ENCODE results near the gene CCBE1.
"Not testable (repeated sequence)": the region's sequence is repeated elsewhere in the genome, so short reads cannot be mapped to it uniquely, and the experiment has no call there.

CCBE1 gene

DNA sequence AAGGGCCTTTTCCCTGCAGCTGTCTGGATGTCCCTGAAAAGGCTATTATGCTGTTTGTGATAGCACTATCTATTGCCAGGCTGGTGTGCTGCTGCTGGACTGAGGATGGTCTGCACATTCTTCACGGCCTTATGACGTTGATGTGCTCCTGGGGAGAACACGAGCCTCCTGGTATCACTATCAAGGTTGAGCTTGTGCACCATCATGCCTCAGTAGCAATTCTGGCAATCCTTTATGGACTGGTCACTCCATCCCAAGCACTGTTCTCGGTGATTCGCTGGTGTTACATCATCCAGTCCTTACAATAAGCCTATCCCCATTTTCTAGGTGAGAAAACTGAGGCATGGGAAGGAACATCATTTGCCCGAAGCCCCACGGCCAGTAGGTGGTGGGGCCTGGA is 18.2 kb upstream of the CCBE1 start:
- peak; percentile 52 for DNase-seq (ENCODE audit: low read depth)

DNA sequence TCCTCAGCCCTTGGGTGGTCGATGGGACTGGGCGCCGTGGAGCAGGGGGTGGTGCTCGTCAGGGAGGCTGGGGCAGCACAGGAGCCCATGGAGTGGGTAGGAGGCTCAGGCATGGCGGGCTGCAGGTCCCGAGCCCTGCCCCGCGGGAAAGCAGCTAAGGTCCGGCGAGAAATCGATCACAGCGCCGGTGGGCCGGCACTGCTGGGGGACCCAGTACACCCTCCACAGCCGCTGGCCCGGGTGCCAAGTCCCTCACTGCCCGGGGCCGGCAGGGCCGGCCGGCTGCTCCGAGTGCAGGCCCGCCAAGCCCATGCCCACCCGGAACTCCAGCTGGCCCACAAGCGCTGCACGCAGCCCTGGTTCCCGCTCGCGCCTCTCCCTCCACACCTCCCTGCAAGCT is 16.9 kb upstream of the CCBE1 start:
- DNase-seq (ENCODE audit: low read depth): not testable (repeated sequence)

DNA sequence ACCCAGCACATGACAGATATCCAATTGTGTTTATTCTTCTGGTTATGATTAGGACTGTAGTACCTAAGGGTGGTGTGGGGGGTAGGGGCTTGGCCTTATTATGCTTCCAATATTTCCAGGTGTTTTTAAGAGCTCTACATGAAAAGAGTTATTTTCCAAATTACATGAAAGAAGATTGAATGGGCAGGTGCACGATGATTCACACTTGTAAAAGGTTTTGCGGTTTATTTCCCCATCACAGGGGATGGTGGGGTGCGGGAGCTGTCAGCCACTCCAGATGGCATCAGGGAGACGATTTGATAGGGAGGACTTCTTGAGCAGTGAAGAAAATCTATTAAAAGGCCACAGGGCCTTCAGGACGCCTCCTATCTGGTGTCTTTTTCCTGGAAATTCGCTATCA is 15.1 kb upstream of the CCBE1 start:
- no peak for DNase-seq (ENCODE audit: low read depth)

DNA sequence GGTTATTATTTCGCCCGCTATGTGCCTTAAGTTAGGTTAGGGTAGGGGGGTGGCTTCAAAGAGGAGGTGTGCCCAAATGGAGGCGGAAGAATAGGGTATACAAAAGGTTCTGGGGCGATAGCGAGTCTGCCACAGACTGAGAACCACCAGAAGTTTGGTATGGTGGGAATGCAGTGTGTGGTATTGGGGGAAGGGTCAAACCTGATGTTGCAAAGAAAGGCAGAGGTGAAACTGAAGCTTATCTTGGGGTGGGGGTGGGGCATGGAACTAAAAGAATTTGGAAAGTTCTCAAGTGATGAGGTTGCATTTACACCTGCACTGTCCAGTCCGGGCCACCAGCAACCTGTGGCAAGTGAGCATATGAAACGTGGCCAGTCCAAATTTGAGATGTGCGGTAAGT is 11.8 kb upstream of the CCBE1 start:
- no peak for DNase-seq (ENCODE audit: low read depth)

DNA sequence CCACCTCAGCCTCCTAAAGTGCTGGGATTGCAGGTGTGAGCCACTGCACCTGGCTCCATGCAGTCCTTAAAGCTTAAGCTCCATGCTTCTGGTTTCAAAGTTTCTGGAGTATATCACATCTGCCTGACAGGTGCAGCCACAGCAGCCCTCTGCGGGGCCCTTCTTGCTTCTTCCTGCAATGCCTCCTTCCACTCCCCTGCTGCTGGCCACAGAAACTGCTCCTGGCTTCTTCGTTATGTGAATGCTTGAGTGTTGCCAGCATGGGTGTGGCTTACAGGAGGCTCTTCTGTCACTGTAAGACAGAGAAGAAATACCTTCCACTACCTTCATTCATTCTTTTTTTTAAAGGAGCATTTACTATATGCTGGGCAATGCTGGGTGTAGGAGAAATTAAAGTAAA is 10.1 kb upstream of the CCBE1 start:
- no peak for DNase-seq (ENCODE audit: low read depth)

DNA sequence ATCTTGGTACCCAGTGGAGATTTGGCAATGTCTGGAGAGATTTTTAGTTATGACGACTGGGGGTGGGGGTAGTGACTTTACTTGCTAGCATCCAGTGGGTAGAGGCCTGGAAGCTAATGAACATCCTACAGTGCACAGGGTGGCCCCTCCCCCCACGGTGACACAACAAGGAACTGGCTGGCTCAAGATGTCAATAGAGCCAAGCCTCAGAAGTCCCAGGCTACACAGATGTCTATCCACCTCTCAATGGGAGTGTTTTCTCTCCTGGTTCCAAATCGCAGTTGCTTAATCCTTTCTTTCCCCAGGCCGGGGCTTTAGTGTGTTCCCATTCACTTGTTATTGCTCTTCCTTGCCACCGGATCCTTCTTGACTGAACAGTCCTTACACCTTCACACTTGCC is 9.3 kb upstream of the CCBE1 start:
- DNase-seq (ENCODE audit: low read depth): no peak

DNA sequence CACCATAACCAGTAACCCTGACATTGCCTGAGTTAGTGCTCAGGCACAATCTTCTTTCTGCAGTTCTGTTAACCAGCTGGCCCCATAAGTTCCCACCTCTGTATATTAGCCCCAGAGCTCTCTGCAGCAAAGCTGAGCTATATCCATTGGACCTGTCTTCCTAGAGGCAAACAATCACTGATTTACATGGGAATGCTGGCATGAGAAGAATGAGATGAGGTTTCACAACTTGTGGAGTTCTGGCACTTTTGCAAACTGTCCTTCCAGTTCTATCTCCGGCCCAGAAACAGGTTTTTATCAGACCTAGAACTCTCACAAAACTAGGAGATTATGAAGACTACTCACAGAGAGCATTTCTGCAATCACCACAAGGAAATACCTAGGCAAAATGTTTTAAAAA is 7.9 kb upstream of the CCBE1 start:
- no peak for DNase-seq (ENCODE audit: low read depth)

DNA sequence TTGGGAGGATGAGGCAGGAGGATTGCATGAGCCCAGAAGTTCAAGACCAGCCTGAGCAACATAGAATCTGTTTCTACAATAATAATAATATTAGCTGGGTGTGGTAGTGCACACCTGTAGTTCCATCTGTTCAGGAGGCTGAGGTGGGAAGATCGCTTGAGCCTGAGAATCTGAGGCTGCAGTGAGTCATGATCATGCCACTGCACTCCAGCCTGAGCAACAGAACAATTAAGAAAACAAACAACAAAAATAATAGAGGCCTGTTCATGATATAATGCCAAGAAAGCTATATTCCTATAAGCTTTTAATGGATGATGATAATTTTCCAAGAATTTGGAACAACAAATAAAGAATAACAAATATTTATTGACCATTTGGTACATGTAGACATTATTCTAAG is 6.9 kb upstream of the CCBE1 start:
- DNase-seq (ENCODE audit: low read depth): no peak

DNA sequence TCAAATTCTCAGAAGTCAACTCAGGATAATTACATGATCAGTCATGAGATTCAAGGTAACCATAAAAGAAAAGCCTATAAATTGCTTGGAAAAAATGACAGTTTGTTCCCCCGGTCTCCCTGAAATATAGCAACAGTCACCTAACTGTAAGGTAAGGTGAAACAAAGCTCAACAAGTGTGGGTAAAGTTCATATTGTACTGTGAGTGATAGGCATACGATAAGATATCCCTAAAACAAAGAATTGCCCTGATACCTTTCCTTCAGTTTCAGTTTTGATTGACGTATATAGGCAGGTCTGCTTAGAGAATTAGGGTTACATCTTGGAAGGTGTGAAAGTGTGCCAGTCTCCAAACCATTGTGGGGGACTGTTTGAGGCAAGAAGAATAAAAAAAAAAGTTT is 4.0 kb upstream of the CCBE1 start:
- no peak for DNase-seq (ENCODE audit: low read depth)

DNA sequence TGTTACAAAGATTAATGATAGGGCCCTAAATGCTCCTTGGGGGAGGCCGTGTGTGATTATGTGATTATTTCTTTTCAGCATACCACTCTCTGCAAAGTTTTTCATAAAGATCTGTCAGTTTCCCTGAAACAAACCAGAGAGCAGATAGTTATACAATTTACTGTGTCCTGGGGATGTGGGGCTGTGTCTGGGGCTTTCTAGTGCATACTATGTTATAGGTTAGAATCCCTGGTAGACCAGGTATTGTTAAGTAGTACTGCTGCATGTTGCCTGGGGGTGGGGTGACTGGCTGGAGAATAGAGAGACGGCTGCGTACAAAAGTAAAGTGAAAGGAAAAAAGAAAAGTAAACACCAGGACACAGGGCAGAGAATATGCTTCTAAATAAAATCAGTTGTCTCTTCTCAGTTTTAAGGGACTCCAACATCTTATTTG is 3.3 kb upstream of the CCBE1 start:
- no peak for DNase-seq (ENCODE audit: low read depth)

DNA sequence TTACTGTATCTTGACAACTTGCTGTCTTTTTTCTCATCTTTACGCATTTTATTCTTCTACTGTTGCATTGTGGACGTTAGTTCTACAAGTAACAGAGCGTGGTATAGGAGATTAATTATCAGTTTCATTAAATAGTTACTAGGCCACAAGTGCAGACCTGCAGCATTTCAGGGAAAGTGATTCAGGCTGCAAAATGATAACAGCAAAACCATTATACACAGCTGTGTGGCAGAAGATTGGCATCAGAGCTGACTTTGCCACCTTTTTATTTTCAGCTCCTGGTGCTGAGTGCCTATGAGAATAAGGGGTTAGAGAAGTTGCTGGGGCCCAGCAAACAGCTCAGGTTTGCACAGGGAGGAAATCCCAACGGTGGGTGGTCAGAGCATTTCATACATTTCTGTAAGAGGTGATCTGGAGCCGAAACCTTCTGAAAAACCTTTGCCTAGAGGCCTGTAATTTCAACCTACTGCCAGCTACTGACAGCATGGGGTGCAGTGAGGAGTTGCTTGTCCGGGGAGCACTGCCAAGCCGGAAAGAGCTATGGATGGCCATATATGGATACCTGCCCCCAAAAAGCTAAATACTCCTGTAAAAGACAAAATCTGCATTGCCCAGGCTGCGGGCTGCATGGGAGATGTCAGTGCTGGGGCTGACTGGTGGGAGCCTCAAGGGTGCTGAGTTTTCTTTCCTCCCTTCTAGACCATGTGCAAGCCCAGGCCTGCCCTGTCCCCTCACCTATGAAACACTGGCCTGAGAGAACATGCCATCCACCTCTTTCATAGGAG is 2.7 kb upstream of the CCBE1 start:
- DNase-seq (ENCODE audit: low read depth): no peak

DNA sequence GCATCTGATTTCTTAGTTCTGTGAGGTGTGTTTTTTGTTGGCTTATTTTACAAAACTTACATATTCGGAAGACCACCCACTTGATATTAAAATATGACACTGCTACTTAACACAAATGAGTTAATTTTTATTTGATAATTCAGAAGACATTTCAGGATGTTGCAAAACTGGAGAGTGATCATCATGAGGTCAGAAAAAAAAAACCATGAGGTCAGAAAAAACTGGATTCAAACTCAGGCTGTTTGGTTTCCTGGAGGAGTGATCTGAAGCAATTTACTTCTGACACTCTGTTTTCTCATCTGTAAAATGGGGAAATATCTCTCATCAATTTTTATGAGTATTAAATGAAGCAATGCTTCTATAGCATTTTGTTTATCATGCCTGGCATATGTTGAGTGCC is 1.8 kb upstream of the CCBE1 start:
- DNase-seq (ENCODE audit: low read depth): no peak

DNA sequence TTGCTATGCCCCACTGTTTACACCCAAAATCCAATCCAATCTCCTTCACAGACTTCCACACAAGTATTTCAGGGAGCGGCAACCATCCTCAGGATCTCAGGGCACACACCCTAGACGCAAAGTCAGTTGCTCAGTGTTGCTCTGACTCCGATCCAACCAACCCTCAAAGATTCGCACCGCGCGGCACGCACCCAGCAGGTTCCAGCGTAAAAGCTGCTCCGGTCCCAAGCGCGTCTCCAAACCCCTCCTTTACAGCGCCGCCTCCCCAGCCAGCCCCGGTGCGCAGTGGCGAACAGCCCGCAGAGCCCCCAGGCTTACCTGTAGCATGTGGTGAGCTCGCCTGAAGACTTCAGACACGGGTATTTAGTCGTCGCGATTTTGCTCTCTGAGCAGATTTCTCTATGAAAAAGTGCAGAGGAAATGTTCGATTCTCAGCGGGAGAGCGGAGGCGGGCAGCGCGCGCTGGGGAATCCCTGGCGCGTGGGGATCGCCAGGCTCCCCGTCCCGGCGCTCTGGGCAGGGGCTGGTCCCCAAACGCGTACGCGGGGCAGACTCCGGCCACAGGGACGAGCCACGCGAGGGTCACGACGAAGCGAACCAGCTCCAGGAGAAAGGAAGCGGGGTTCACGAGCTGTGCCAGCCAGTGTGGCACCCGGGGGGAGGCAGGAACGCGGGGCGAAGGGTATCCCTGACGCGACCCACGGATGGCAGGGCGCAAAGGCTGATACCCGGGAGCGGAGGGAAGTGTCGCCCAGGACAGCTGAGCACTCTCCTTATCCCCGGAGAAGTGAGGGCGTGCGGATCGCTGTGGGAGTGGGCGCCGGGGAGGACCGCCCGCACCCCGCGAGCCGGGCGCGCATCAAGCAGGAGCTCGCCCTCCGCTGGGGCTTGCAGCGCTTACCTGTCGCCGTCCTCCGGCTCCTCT is 650 bp downstream of the CCBE1 start:
- DNase-seq (ENCODE audit: low read depth): peak; percentile 76

DNA sequence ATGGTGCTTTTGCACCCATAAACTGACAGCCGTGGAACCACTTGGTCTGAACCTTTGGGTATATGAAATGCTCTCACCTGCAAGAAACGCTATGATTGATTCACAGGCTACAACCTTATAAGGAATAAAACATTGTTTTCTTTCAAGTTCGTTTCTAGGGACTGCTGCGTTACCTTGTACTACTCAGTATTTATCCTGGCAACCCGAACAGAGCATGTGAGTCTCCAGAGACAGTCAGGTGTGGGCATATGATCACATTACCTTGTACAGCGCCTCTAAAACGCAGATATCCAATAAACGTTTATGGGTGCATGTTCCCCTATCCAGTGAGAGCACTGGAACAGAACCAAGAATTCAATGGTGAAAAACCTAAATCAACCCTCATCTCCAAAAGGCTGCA is 1.7 kb downstream of the CCBE1 start:
- DNase-seq (ENCODE audit: low read depth): no peak

DNA sequence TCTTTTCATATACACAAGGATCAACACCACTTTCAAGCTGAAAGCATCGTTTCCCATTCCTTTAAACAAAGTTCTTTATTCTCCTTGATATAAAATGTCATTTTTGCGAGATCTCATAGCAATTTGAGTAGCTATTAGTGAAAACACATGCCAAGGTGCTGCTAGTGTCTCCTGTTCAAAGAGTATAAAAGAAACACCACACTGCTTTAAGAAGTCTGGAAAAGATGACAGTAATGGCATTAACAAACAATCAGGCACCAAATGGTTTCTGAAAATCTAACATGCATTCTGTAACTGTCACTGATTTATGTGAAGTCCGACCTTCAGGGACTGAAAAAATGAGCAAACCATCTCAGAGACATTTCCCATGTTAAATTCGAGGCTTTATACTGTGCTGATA is 2.4 kb downstream of the CCBE1 start:
- no peak for DNase-seq (ENCODE audit: low read depth)

DNA sequence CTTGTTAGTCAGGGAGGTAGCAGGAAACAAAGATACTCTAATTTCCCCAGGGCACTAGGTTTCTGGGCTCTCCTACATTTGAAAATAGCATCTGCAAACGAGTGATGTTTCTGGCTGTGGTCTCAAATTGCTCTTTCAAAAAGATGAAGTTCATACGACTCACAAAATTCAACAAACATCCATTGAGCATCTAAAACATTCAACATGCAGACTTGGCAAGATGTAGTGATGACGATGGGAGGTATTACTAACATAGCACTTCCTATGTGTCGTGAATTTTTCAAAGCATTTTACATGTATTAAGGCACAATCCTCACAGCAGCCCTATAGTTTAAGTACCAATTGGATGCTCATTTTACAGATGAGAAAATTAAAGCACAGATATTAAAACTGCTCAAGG is 5.2 kb downstream of the CCBE1 start:
- DNase-seq (ENCODE audit: low read depth): peak; percentile 75

DNA sequence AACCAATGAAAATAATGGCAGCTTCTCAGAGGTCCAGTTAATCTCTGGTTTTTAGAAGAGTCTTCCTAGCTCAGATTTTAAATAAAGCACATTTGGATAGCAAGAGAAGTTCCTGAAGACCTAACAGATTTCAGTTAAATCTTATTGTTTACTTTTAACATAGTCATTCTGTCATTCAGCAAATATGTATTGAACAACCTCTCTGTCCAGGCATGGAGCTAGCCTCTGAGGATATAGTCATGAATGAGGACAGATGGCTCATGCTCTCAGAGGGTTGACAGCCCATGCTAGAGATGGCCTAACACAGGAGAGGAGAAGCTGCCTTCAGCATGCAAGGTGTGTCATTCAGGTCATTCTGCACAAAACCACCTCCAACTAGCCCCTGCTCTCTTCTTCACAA is 6.2 kb downstream of the CCBE1 start:
- peak; percentile 94 for DNase-seq (ENCODE audit: low read depth)

DNA sequence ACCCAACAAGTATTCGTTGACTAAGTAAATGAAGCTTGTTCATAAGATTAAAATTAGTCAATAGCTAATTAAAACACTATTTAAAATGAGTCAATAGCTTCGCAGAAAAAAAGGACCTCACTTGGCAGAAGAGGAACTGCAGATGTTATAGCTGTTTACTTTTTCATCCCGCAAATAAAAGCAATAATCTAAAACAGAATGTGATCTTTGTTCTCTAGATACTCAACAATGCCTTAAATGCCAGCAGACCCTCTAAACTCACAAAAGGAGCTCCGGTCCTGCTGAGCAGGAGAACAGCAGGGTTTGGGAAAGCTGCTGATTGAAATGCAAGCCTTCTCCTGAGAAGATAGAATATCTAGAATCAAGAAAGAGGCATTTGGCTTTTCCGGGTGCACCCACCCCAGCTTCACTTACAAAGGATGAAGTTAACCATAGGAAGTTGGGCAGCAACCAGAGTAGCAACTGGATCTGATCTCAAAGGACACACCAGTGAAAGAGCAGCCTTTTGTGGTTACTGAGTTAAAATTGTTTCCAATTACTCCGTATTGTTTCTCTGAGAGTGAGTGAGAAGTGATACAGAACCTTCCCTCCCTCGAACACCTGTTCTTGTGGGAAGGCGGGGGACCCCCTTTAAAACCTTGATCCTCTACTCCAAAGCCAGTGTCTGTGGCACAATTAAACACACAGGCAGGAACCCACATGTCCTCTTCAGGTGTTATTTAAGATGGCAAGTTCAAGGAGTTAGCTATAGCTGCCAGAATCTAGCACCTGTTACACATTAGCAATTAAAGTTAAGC is 6.8 kb downstream of the CCBE1 start:
- DNase-seq (ENCODE audit: low read depth): no peak

DNA sequence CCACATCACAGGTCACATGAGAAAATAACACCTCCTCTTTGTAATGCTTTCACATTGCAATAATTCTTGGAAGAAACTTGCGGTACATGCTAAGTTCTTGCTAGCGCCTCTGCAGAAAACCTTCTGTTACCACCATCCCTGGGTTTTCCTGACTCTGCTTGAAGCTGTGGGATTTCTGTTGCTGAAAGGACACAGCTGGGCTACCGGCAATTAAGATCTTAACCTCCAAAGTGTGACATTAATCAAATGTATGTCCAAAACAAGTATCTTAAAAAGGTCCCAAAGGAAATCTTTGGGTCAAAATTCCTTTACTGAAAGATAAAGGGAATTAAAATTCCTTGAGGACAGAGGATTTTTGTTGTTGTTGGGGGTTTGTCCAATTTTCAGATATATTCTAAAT is 7.5 kb downstream of the CCBE1 start:
- DNase-seq (ENCODE audit: low read depth): no peak

DNA sequence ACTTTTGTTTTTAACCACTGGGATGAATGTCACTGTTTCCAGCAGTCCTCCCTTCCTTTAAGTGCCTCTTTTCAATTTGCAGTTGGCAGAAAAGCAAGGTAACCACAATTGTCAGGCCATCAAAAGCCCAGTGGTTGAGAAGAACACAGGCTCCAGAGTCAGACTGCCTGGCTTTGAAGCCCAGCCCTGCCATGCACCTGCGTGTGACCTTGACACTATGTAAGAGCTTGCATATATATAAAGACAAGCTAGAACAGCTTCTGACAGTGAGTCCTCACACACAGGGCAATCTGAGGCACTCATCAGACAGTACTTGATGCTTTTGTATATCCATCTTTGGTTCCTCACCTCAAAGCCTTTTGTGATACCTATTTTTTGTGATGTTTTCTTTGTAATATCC is 11.0 kb downstream of the CCBE1 start:
- DNase-seq (ENCODE audit: low read depth): no peak

DNA sequence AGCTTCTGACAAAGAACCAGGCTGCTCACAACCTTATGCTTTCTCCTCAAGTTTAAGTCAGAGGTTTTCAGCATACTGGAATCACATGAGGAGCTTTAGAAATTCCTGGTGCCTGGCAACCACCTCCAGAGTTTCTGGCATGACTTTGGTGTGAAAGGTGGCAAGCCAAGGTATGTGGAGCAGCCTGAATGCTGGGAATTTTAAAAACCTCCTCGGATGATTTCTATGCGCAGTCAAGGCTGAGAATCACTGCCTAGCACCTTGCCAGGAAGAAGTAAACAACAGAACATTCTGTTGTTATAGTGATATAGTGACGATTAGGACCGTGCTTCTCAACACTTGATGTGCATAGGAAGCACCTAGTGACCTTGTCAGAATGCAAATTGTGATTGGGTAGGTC is 11.7 kb downstream of the CCBE1 start:
- DNase-seq (ENCODE audit: low read depth): no peak

DNA sequence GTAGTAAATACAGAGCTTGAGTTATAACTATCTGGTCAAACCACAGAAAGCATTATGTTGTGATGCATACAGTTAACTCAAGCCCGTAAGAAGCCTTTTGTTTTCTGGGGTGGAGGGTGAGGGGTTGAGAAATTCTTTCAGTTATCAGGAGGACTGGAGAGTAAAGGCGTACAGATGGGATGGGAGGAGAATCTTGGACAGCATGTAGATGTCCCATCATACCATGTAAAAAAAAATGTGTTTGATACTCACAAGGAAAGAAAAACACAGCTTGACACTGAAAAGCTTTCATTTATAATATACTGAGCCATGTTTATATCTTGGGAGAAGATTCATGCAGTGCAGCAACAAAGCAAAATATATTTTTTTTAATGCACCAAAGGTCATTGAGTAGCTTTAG is 12.4 kb downstream of the CCBE1 start:
- no peak for DNase-seq (ENCODE audit: low read depth)
